Myocyte (in vitro differentiated cells): Measurements from ENCODE around the gene BABAM2. TPM values are rescaled to one million over a fixed set of nuclear protein-coding genes. Genes with fewer than 3 reads are reported as not detected.
"Not testable (repeated sequence)": the region's sequence is repeated elsewhere in the genome, so short reads cannot be mapped to it uniquely, and the experiment has no call there.

Experiments used
- DNase-seq: peaks from one replicate; pipeline ENCODE4 v3.0.0-alpha.2; 2012; ENCODE audit warnings: low read depth
- total RNA-seq: library from RNA; depleted of rRNA; stranded (reverse); fragments of >200 nt; gene quantifications from 2 replicates; pipeline ENCODE4 v1.2.3, GENCODE V29; 2014

BABAM2 gene
- total RNA-seq, 1 donor from 2014 or later = 34.6 TPM

GRCh38 chr2:28367667-28368356 lies 477.3 kb downstream of the BABAM2 start:
- no peak for DNase-seq

DNA sequence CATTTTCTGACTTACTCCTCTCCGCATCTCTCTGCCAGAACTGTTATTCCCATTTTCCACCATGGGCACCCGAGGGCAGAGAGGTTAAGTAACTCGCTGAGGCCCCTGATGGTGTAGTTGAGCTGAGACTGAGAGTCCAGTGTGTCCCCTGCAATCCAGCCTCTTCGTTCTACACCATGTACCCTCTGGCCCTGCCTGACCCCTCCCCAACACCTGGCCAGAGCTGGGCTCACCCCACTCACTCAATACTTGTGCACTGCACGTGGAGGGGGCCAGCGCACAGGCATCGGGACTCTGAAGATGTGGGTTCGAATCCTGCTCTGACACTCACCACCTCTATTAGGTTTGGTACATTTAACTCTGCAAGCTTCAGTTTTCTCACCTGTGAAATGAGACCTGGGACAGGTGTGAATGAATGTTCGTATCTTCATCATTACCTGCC lies 477.8 kb downstream of the BABAM2 start:
- no peak for DNase-seq

- DNase-seq = no peak
These were observed 478.8 kb downstream of the BABAM2 start for GRCh38 chr2:28369358-28369757.

DNA sequence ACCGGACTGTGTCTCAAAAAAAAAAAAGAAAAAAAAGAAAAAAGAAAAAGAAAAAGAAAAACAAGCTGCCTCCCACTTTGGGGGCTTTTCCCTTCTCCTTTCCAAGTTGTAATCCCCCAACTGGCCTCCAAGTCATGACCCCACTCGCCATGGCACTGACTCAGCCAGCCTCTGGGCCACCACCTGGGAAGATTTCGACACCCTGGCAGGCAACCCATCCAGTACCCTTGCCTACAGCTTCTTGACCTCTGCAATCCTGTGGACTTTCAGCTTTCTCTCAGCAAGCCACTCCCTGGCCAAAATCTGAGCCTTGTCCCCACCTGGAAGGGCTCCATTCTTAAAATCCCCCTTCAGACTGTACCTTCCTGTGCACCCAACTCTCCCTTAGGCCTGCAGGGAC lies 479.8 kb downstream of the BABAM2 start:
- DNase-seq = no peak

- not testable (repeated sequence) for DNase-seq
These were observed 481.2 kb downstream of the BABAM2 start for GRCh38 chr2:28371728-28372127.

GRCh38 chr2:28373854-28374253 lies 483.3 kb downstream of the BABAM2 start:
- DNase-seq = no peak

- no peak for DNase-seq
These were observed 483.8 kb downstream of the BABAM2 start for GRCh38 chr2:28374331-28374730.

DNA sequence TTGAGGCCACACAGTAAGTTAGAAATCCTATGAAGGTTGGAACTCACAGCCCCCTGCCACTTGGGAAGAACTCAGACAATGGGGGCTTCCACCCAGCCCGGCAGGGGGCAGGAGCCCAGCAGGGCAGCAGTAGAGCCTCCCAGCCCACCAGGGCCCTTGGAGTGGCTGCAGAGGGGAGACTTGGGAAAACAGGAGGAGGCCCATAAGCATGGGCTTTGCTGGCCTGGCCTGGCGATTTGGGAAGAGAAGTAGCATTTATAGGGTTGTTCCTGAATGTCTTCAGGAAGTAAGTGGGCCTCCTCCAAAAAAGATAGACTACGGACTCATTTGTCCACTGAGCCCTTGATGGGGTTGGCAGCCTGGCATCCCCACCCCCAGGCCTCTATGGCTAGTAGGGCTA lies 484.7 kb downstream of the BABAM2 start:
- DNase-seq = no peak

DNA sequence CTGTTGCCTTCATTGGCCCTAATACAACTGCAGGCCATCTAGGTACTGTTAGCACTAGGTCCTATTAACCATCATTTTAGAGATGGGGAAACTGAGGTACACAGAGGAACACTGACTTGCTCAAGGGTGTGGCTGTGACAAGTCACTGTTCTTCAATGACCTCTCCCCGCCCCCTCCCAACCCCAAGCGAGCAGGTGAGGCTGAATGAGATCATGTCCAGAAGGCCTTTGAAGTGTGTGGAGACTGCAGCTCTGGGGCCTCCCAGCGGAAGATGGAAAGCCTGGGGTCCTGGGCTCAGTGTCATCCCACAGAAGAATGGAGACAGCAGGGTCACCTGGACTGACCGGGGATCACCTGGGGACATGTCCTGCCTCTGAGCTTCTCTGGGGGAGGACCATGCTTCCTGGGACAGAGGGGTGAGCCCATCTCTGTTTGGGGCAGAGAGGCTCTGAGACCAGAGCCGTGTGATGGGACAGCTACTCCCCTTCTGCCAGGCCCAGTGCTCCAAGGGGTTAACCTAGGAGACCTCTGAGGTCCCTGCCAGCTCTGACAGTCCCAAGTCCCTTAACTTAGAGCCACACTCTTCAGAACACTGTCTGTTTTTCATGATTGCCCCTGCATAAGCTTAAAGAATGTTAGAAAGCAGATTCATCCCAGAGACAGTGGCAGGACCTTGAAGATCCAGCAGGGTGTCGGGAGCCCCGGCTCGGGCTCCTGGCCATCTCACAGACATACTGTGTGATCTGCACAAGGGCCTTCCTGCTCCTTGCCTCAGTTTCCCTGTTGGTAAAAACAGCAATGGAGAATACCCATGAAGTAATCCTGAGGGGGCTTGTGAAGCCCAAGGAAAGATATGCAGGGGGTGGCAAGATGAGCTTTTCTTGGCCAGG lies 485.5 kb downstream of the BABAM2 start:
- no peak for DNase-seq

DNA sequence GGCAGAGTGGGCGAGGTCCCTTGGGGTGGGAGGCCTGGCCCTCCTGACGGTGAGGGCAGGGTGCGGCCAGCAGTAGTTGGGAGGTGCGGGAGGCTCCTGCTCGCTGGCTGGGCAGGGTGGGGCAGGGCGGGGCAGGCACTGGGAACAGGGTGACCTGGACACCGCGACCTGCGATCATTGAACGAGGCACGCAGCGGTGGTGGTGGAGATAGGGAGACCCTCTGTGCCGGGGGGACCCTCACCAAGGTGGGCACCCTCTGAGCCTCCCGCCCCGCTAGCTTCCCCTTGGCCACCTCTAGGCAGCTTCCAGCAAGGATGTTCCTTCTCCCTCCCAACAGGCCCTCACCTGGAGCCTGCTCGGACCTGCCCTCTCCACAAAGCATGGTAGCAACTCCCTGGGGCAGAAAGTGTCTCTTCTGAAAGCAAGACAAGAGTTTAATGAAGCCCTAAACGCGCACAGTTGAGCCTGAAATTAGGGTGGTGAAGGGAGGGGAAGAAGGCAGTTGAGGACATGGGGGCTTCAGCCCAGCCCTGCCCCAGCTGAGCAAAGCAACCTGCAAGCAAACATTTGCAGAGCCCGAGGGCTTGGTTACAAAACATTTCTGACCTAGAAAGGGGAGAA lies 486.8 kb downstream of the BABAM2 start:
- no peak for DNase-seq

GRCh38 chr2:28377984-28378678 lies 487.6 kb downstream of the BABAM2 start:
- peak; percentile 92 for DNase-seq

GRCh38 chr2:28378679-28379584 lies 488.4 kb downstream of the BABAM2 start:
- DNase-seq = no peak

DNA sequence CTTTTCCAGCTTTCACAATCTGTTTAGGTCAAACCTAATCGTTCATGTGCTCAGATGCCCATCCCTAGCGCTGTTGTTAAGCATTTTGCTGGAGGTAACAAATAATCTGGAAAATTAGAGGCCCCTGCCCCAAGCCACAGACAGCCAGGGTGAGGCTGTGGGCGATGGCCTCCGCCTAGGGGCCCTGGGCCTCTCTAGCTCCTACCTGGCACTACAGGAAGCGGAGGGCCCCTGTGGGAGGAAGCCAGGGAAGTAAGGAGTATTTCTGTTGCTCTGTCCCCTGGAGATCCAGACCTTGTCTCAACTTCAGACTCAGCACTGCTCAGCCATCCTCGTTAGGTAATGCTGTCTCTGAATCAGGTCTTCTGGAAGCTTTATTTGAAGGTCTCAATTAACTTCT lies 489.7 kb downstream of the BABAM2 start:
- no peak for DNase-seq

DNA sequence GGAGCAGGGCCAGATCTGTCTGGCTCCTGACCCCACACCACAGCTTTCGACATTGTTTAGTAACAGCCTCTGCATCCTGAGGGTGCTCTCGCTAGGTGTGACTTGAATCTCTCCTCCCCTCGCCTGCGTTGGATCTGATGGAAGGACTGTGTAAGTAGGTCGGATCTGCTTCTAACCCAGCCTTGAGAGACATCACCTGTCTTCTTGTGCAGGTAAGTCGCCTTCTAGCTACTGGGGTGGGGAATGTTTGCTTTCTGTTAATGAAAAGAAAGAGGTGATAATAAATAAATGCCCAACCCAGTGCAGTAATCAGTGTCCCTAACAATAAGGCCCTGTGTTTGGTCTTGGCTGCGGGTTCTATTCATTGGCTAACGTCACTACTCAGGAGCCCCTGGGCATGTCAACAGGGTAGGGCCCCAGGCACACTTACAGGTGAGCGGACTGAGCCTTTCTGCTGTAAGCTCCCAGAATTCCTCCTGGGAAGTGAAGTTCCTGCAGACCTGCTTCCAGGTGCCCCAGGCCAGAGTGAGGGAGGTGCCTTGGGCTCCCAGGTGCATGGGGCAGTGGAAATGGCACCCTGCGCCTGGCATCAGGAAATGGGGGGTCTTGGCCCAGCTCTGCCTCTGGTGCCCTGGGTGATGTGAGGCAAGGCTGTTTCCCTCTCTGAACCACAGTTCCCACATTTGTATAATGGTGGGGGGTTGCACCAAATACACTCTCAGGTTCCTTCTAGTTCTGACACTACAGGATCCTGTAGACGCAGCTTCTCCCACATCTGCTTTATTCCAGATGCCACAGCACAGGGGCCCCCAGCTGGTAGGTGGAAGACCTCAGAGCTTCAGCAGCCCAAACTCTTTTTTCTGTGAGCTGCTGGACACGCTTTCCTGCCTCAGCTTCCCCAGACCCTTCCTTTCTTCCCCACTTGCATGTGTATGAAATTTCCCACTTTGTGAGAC lies 491.0 kb downstream of the BABAM2 start:
- no peak for DNase-seq

GRCh38 chr2:28382755-28383154 lies 492.2 kb downstream of the BABAM2 start:
- DNase-seq = no peak

- DNase-seq = peak; percentile 20
These were observed 496.8 kb downstream of the BABAM2 start for GRCh38 chr2:28387082-28387960.
